ENCODE measurements around the gene NBPF15.
"Not testable (repeated sequence)": the region's sequence is repeated elsewhere in the genome, so short reads cannot be mapped to it uniquely, and the experiment has no call there.

Gene NBPF15

DNA sequence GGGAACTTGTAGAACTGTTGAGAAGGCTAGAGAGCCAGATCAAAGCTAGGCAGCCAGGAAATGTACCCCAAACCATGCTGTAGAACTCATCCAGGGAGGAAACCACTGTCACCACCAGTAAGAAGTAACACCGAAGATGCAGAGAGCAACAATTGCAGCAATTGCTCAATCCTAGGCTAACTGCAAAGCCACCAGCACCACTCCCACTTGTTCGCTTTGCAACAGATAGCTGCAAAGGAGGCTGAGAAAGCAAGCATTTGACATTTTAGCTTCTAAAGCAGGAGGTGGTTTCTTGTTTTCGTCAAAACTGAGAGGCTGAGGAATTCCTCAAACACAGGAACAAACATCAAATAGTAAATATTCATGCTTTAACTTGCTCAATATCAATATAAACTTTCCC lies 89.8 kb downstream of the NBPF15 start:
- H3K36me3 ChIP-seq (replicated peaks; ENCODE audit: low read depth, low read length); H4K20me1 ChIP-seq (ENCODE audit: insufficient read depth, low read length): not testable (repeated sequence)

More for the DNA sequence above, 89.8 kb downstream of the NBPF15 start:
- not testable (repeated sequence) for H2AFZ ChIP-seq (ENCODE audit: low read depth, low read length); H3K9me3 ChIP-seq (ENCODE audit: insufficient read depth, low read length); H3K4me3 ChIP-seq (ENCODE audit: low read length); H3K4me2 ChIP-seq (ENCODE audit: low read length); H3K27me3 ChIP-seq (ENCODE audit: low read depth, low read length); H3K4me1 ChIP-seq (ENCODE audit: low read length); H3K79me2 ChIP-seq (ENCODE audit: low read length); H3K27ac ChIP-seq (ENCODE audit: low read length); H3K9ac ChIP-seq (ENCODE audit: low read length)

Measured in OCI-LY3 (cell line).